K562 (cell line): ENCODE data around the gene WSCD2. TPM values are rescaled to one million over a fixed set of nuclear protein-coding genes. Genes with fewer than 3 reads are reported as not detected.
A peak's percentile ranks its signal among the peaks of the same experiment; 100 is the strongest.

Experiments used
- ATAC-seq: fragments of 200-7000 bp; cut with Tn5 transposase; 3 replicates; pipeline ENCODE4 v1.9.1; 2020; ENCODE audit warnings: moderate library complexity
- BruUV-seq: library from RNA; stranded (reverse); fragments of 400-500 nt; replicated peaks from 2 replicates; lab custom pipeline; 2021; lab: Mats Ljungman, UMichigan
- CTCF ChIA-PET: fragments of 300-600 bp; formaldehyde crosslinking; extraction: SDS; loops from one replicate; lab custom pipeline; 2021; ENCODE audit warnings: low intra/inter-chr PET ratio; lab: Yijun Ruan, JAX
- POLR2A ChIA-PET: fragments of 300-600, 350-650 bp; sonication (Branson Sonifier 250); formaldehyde crosslinking; extraction: SDS; loops from one replicate; lab custom pipeline; 2021; ENCODE audit warnings: antibody characterized with exemption, inconsistent platforms; lab: Yijun Ruan, JAX
- DNase-seq, 4 experiments: peaks; one replicate each; pipeline versions ENCODE4 v3.0.0 to v3.0.0-alpha.2; 2011 to 2018; ENCODE audit warnings: low spot score in 3 of 4, mixed read lengths in 3 of 4; ENCODE audit errors: extremely low read depth in 1 of 4
- FAIRE-seq: peaks from 2 replicates; lab custom pipeline; 2011; peaks lifted over from hg19 to GRCh38; lab: Jason Lieb, UNC
- H2AFZ ChIP-seq: 2 replicates; pipeline ENCODE4 v1.6.0; 2011; ENCODE audit warnings: low read depth, low read length, control low read depth, inconsistent platforms
- H3K27ac ChIP-seq: fragments of 200-600 bp; 3 replicates; pipeline ENCODE4 v1.8.0; 2011; ENCODE audit warnings: low read depth, mild to moderate bottlenecking, control low read depth, inconsistent platforms, low read length, moderate library complexity, mixed read lengths; ENCODE audit errors: extremely low read depth
- H3K27me3 ChIP-seq, 2 experiments: fragments of 300-600 bp in 1 of 2; 2 replicates in 1 of 2; 3 replicates in 1 of 2; pipeline versions ENCODE4 v1.6.0 to v1.8.0; 2011; ENCODE audit warnings: inconsistent platforms in 2 of 2, low read length in 2 of 2, mild to moderate bottlenecking in 1 of 2, mixed read lengths in 1 of 2, moderate library complexity in 1 of 2; ENCODE audit not compliant: control insufficient read depth in 2 of 2, insufficient read depth in 2 of 2
- H3K36me3 ChIP-seq: fragments of 300-600 bp; 3 replicates; pipeline ENCODE4 v1.8.0; 2011; ENCODE audit warnings: mild to moderate bottlenecking, low read length, inconsistent platforms; ENCODE audit not compliant: control insufficient read depth, insufficient read depth
- H3K4me1 ChIP-seq, 2 experiments: fragments of 200-600 bp in 1 of 2; replicated peaks in 1 of 2; 2 replicates in 1 of 2; 3 replicates in 1 of 2; pipeline versions ENCODE4 v1.5.1 to v1.8.0; 2011; ENCODE audit warnings: inconsistent platforms in 2 of 2, low read length in 2 of 2, mild to moderate bottlenecking in 1 of 2, mixed read lengths in 1 of 2, moderate library complexity in 1 of 2; ENCODE audit not compliant: control insufficient read depth in 2 of 2, insufficient read depth in 2 of 2
- H3K4me2 ChIP-seq: 2 replicates; pipeline ENCODE4 v1.6.1; 2011; ENCODE audit warnings: low read length, control low read depth, inconsistent platforms, mixed read lengths; ENCODE audit not compliant: insufficient read depth
- H3K4me3 ChIP-seq: fragments of 200-600 bp; sonication (generic), shearing (Covaris generic); 2 replicates; pipeline ENCODE4 v1.5.1; 2016; ENCODE audit warnings: control low read depth, inconsistent platforms
- H3K79me2 ChIP-seq: fragments of 200-600 bp; 3 replicates; pipeline ENCODE4 v1.8.0; 2011; ENCODE audit warnings: low read length, inconsistent platforms; ENCODE audit not compliant: control insufficient read depth, insufficient read depth
- H3K9ac ChIP-seq, 2 experiments: 2 replicates each; pipeline versions ENCODE4 v1.6.0 to v1.6.1; 2011; ENCODE audit warnings: low read depth in 2 of 2, low read length in 2 of 2, control low read depth in 1 of 2, inconsistent platforms in 1 of 2, mild to moderate bottlenecking in 1 of 2, mixed read lengths in 1 of 2; ENCODE audit not compliant: insufficient read depth in 1 of 2
- H3K9me1 ChIP-seq: one replicate; pipeline ENCODE4 v1.6.0; 2011; ENCODE audit warnings: inconsistent platforms, mild to moderate bottlenecking, low read length, moderate library complexity; ENCODE audit not compliant: control insufficient read depth, insufficient read depth
- H3K9me3 ChIP-seq: replicated peaks from 2 replicates; pipeline ENCODE4 v1.5.1; 2011; ENCODE audit warnings: low read depth, low read length, inconsistent platforms; ENCODE audit not compliant: control insufficient read depth, insufficient read depth
- H4K20me1 ChIP-seq: replicated peaks from 2 replicates; pipeline ENCODE4 v1.6.1; 2011; ENCODE audit warnings: low read length, inconsistent platforms, mixed read lengths; ENCODE audit not compliant: control insufficient read depth, insufficient read depth
- CBFA2T3 ChIP-seq: fragments of 450-650 bp; IDR thresholded peaks from 2 replicates; pipeline ENCODE4 v1.6.1; 2017
- CUX1 ChIP-seq: fragments of 200-800 bp; sonication (Bioruptor generic); IDR thresholded peaks from 2 replicates; pipeline ENCODE4 v1.6.1; 2016; ENCODE audit warnings: missing genetic modification characterization, missing compliant biosample characterization
- EP300 ChIP-seq: IDR thresholded peaks from 2 replicates; pipeline ENCODE4 v1.6.1; 2012; ENCODE audit warnings: low read length, improper control_type of control experiment
- FOSL1 ChIP-seq: fragments of 200-800 bp; sonication (Bioruptor generic); conservative IDR thresholded peaks from 2 replicates; pipeline ENCODE4 v1.6.1; 2016; ENCODE audit warnings: missing genetic modification characterization, missing compliant biosample characterization
- HDGF ChIP-seq: fragments of 450-650 bp; IDR thresholded peaks from 2 replicates; pipeline ENCODE4 v1.6.1; 2016
- POLR2A ChIP-seq: fragments of 450-650 bp; conservative IDR thresholded peaks from 2 replicates; pipeline ENCODE4 v1.6.1; 2016
- PRMT5 ChIP-seq: sonication (generic); formaldehyde crosslinking; IDR thresholded peaks from 2 replicates; pipeline ENCODE4 v1.5.0; 2020; ENCODE audit warnings: missing genetic modification reagents
- RBFOX2 ChIP-seq: fragments of 200-400 bp; formaldehyde crosslinking; IDR thresholded peaks from 2 replicates; pipeline ENCODE4 v1.6.1; 2017; ENCODE audit warnings: low read depth, mild to moderate bottlenecking, low read length, moderate library complexity
- SMARCE1 ChIP-seq: fragments of 450-650 bp; IDR thresholded peaks from 2 replicates; pipeline ENCODE4 v1.7.1; 2016; ENCODE audit warnings: mild to moderate bottlenecking
- YBX1 ChIP-seq: fragments of 450-650 bp; IDR thresholded peaks from 2 replicates; pipeline ENCODE4 v1.7.1; 2016; ENCODE audit warnings: mild to moderate bottlenecking
- ZNF655 ChIP-seq: fragments of 250-450 bp; sonication (Bioruptor Pico); IDR thresholded peaks from 2 replicates; pipeline ENCODE4 v1.5.0; 2021
- WGBS: fragments of 100-300 bp; shearing (Covaris generic); methylation state at CpG from one replicate; pipeline ENCODE4 v1.1.6; 2016; ENCODE audit warnings: low coverage, mixed read lengths; ENCODE audit not compliant: insufficient coverage; ENCODE audit errors: missing lambda C conversion rate; 5-methylcytosine and 5-hydroxymethylcytosine counted together
- in situ Hi-C: fragments of 300-500 bp; cut with MboI; formaldehyde crosslinking; loops from 4 replicates; pipeline ENCODE4 v1.15.0; 2018; ENCODE audit warnings: inconsistent platforms, mixed read lengths
- intact Hi-C: fragments of 100-400 bp; cut with micrococcal nuclease; formaldehyde crosslinking; loops from 2 replicates; pipeline ENCODE4 v1.14.2; 2022
- polyA plus RNA-seq, 8 experiments: library from polyadenylated mRNA; depleted of rRNA in 4 of 8; stranded (reverse) in 5 of 8; unstranded in 3 of 8; fragments of >200 nt; fragmentation: Nextera tagmentation in 2 of 8; fragmentation: Illumina TruSeq in 1 of 8; extraction: Ambion mirVana in 2 of 8; extraction: Trizol in 1 of 8; gene quantifications; 2 replicates each; pipeline versions ENCODE4 v1.2.1 to v1.2.3, GENCODE V29; 2011 to 2014; ENCODE audit warnings: inconsistent platforms in 1 of 8, missing spikeins in 1 of 8
- total RNA-seq, 7 experiments: library from RNA; depleted of rRNA in 6 of 7; stranded (reverse); fragments of >200 nt in 6 of 7; fragmentation: Illumina TruSeq in 2 of 7; extraction: Trizol in 2 of 7; gene quantifications; 2 replicates each; pipeline versions ENCODE4 v1.2.1 to v1.2.3, GENCODE V29; 2011 to 2021; ENCODE audit warnings: low replicate concordance in 1 of 7
- TF ChIP-seq, protein P1 (sequence below): fragments of 250-450 bp; sonication (Bioruptor Pico); IDR thresholded peaks from 2 replicates; pipeline ENCODE4 v1.4.0; 2020
- TF ChIP-seq, protein P2 (sequence below), 2 experiments: fragments of 450-650 bp; conservative IDR thresholded peaks; 2 replicates each; pipeline ENCODE4 v1.6.1; 2017; ENCODE audit warnings: mild to moderate bottlenecking in 2 of 2, moderate library complexity in 2 of 2

The WSCD2 gene
- total and polyA plus RNA-seq, 9 of the 15 experiments (the other 6 are each of a cell fraction or from before 2014, with no cell fraction given), result 0.72 to 14.1 (median 4.0) TPM

GRCh38 chr12:108119126-108119973, 9.7 kb upstream of the WSCD2 start:
- peaks cover 34 to 86% of the 10 kb centered on the region in 2 experiments for H3K4me1 ChIP-seq
- peak overlapping the region; percentile 77 for H3K4me2 ChIP-seq
- no peak overlapping the region; the same call in 1 of the 2 replicates for H3K4me3 ChIP-seq
- no peaks in the 10 kb centered on the region for H3K9me1 ChIP-seq
- DNase-seq (peak; percentile 68 to 92 (median 76)), FAIRE-seq (peak; percentile 81), ATAC-seq (peak; percentile 76)
- peak overlapping the region; percentile 69 for H2AFZ ChIP-seq
- BruUV-seq, result no TSS peak
- intact Hi-C loops, result no loop called here
- POLR2A ChIA-PET, result no interaction called here
- H3K27ac ChIP-seq, result peak overlapping the region; percentile 90
- CTCF ChIA-PET, result no interaction called here
- peaks cover 14% of the 10 kb centered on the region; the same call in 2 of the 3 replicates for H3K79me2 ChIP-seq
- in situ Hi-C loops, result no loop called here
- H4K20me1 ChIP-seq, result no peaks in the 10 kb centered on the region
- H3K9me3 ChIP-seq, result no peaks in the 10 kb centered on the region
- 22% methylated on average over 6 of the region's 7 CpGs for WGBS
- H3K27me3 ChIP-seq, result no peaks in the 10 kb centered on the region
- H3K36me3 ChIP-seq, result no peaks in the 10 kb centered on the region
- H3K9ac ChIP-seq, result peak overlapping the region; percentile 49 to 71; a peak in 3 of 4 replicates
- TF ChIP-seq FOSL1 (peak; percentile 81), CBFA2T3 (peak; percentile 60), EP300 (peak; percentile 75; the same call in 1 of the 2 replicates), POLR2A (peak; percentile 55; the same call in 1 of the 2 replicates), PRMT5 (CRISPR knock-in tag) (no peak), SMARCE1 (0 out of 2 replicates have a peak, but pooled peaks have one; percentile 30), YBX1 (no peak), CUX1 (CRISPR knock-in tag) (peak; percentile 85; the same call in 1 of the 2 replicates), HDGF (peak; percentile 89; the same call in 1 of the 2 replicates), ZNF655 (CRISPR knock-in tag) (no peak), RBFOX2 (no peak)
- TF ChIP-seq, protein P1, sequence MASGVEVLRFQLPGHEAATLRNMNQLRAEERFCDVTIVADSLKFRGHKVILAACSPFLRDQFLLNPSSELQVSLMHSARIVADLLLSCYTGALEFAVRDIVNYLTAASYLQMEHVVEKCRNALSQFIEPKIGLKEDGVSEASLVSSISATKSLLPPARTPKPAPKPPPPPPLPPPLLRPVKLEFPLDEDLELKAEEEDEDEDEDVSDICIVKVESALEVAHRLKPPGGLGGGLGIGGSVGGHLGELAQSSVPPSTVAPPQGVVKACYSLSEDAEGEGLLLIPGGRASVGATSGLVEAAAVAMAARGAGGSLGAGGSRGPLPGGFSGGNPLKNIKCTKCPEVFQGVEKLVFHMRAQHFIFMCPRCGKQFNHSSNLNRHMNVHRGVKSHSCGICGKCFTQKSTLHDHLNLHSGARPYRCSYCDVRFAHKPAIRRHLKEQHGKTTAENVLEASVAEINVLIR, result no peak
- TF ChIP-seq, protein P2, sequence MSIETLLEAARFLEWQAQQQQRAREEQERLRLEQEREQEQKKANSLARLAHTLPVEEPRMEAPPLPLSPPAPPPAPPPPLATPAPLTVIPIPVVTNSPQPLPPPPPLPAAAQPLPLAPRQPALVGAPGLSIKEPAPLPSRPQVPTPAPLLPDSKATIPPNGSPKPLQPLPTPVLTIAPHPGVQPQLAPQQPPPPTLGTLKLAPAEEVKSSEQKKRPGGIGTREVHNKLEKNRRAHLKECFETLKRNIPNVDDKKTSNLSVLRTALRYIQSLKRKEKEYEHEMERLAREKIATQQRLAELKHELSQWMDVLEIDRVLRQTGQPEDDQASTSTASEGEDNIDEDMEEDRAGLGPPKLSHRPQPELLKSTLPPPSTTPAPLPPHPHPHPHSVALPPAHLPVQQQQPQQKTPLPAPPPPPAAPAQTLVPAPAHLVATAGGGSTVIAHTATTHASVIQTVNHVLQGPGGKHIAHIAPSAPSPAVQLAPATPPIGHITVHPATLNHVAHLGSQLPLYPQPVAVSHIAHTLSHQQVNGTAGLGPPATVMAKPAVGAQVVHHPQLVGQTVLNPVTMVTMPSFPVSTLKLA (conservative IDR thresholded peaks at IDR 0.05), result peak in 1 of 2 experiments; percentile 40; a peak in 1 of 4 replicates
